ENCODE measurements around the gene SS18L1. TPM values are rescaled to one million over a fixed set of nuclear protein-coding genes. Genes with fewer than 3 reads are reported as not detected.

SS18L1 gene
- total RNA-seq, 1 experiment from 2014 or later: 28.1 TPM

- no peak overlapping the region for H3K9ac ChIP-seq (ENCODE audit: low read length)
- BruUV-seq (replicated peaks): no TSS peak
These were observed 70.5 kb downstream of the SS18L1 start for GRCh38 chr20:62214067-62214466.

More at GRCh38 chr20:62214067-62214466, 70.5 kb downstream of the SS18L1 start:
- H3K36me3 ChIP-seq (ENCODE audit: control insufficient read depth in 1 of 2, insufficient read depth in 2 of 2, low read length in 2 of 2): no peaks in the 10 kb centered on the region
- TF ChIP-seq SP1 (IDR thresholded peaks at IDR 0.05; ENCODE audit: low read depth): no peak
- TF ChIP-seq RAD21 (IDR thresholded peaks at IDR 0.05; ENCODE audit: low read depth): no peak; the same call in 1 of the 2 replicates
- no peak for TF ChIP-seq REST (IDR thresholded peaks at IDR 0.05; ENCODE audit: low read depth)
- no peak for TF ChIP-seq EZH2phosphoT487 (IDR thresholded peaks at IDR 0.05; ENCODE audit: borderline replicate concordance)
- TF ChIP-seq YY1 (IDR thresholded peaks at IDR 0.05; ENCODE audit: extremely low read depth, insufficient replicate concordance, low read depth, low read length): no peak
- no peak for TF ChIP-seq CTCF (IDR thresholded peaks at IDR 0.05 in 2 of 3, conservative IDR thresholded peaks at IDR 0.05 in 1 of 3; ENCODE audit: borderline replicate concordance in 1 of 3, insufficient read depth in 1 of 3, low read depth in 2 of 3, low read length in 2 of 3)
- no peak for TF ChIP-seq SIN3A (IDR thresholded peaks at IDR 0.05; ENCODE audit: low read depth)
- intact Hi-C loops (cut with micrococcal nuclease): no loop called here
- ChIA-PET POLR2A (no interaction called here), RAD21 (ENCODE audit: low non-redundant PET in 1 of 2, low total read pairs in 2 of 2, uncharacterized antibody in 2 of 2, unreplicated experiment in 2 of 2) (no interaction called here), CTCF (no interaction called here)
- no peak overlapping the region for H2AFZ ChIP-seq (ENCODE audit: low read depth, low read length, poor library complexity, severe bottlenecking)
- ATAC-seq (no peak), DNase-seq (ENCODE audit: low read depth, low spot score) (no peak)
- H3K4me1 ChIP-seq (ENCODE audit: control insufficient read depth in 1 of 2, insufficient read depth in 2 of 2, low read length in 2 of 2): peaks cover 0 to 5% of the 10 kb centered on the region in 2 experiments; a peak in 1 of 4 replicates
- no peak overlapping the region for H3K4me3 ChIP-seq (replicated peaks in 1 of 2; ENCODE audit: low read depth in 1 of 2, low read length in 2 of 2)
- no peaks in the 10 kb centered on the region for H4K20me1 ChIP-seq (ENCODE audit: insufficient read depth)
- peaks cover 11% of the 10 kb centered on the region; the same call in 1 of the 2 replicates for H3K27me3 ChIP-seq (ENCODE audit: insufficient read depth, low read length)
- H3K4me2 ChIP-seq (ENCODE audit: low read length): no peak overlapping the region
- H3K79me2 ChIP-seq (ENCODE audit: insufficient read depth, low read length): no peaks in the 10 kb centered on the region
- H3K9me3 ChIP-seq (ENCODE audit: control insufficient read depth in 1 of 2, insufficient read depth in 1 of 2, low read depth in 1 of 2, low read length in 2 of 2): no peaks in the 10 kb centered on the region
- H3K27ac ChIP-seq (ENCODE audit: low read depth, low read length): no peak overlapping the region
- H3K9me2 ChIP-seq (ENCODE audit: insufficient read depth): no peaks in the 10 kb centered on the region

Data from HCT116 (cell line).